Endothelial cell of umbilical vein (primary cell): ENCODE measurements around the gene SYNE1.

ENCODE experiments used
- POLR2AphosphoS5 ChIP-seq: IDR thresholded peaks from 2 replicates; pipeline ENCODE4 v1.6.1; 2012; ENCODE audit warnings: low read depth, mild to moderate bottlenecking, control low read depth, low read length, moderate library complexity; ENCODE audit not compliant: insufficient read depth
- TF ChIP-seq, protein P1 (sequence below): IDR thresholded peaks from 2 replicates; pipeline ENCODE4 v1.6.1; 2011; ENCODE audit not compliant: insufficient read depth, insufficient read length
- TF ChIP-seq, protein P2 (sequence below), 2 donors: IDR thresholded peaks; 1 replicate in 1 of 2; 2 replicates in 1 of 2; pipeline ENCODE4 v1.5.1; 2011; ENCODE audit warnings: low read length in 2 of 2, mild to moderate bottlenecking in 2 of 2, moderate library complexity in 2 of 2, control low read depth in 1 of 2, inconsistent platforms in 1 of 2, low read depth in 1 of 2; ENCODE audit not compliant: insufficient read depth in 1 of 2; ENCODE audit errors: extremely low read depth in 1 of 2

DNA sequence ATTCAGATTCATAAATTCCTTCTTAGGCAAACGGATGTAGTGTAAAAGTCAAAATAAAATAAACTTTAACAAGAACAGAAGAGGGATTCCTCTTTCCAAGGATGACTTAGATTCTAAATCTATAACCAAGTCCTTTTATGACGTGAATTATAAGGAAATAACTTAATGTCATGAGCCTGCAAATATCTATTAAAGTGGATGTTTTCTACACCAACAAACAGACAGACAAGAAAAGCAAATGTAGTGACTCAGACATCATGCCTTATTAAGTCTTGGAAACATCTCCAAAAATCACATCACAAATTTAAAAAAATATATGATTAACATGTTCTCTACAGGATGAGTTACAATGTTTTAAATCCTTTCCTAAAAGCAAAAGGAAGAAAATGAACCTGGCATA, 432.6 kb downstream of the SYNE1 start:
- TF ChIP-seq, protein P1, sequence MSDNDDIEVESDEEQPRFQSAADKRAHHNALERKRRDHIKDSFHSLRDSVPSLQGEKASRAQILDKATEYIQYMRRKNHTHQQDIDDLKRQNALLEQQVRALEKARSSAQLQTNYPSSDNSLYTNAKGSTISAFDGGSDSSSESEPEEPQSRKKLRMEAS = no peak
- no peak for TF ChIP-seq POLR2AphosphoS5
- TF ChIP-seq, protein P2, sequence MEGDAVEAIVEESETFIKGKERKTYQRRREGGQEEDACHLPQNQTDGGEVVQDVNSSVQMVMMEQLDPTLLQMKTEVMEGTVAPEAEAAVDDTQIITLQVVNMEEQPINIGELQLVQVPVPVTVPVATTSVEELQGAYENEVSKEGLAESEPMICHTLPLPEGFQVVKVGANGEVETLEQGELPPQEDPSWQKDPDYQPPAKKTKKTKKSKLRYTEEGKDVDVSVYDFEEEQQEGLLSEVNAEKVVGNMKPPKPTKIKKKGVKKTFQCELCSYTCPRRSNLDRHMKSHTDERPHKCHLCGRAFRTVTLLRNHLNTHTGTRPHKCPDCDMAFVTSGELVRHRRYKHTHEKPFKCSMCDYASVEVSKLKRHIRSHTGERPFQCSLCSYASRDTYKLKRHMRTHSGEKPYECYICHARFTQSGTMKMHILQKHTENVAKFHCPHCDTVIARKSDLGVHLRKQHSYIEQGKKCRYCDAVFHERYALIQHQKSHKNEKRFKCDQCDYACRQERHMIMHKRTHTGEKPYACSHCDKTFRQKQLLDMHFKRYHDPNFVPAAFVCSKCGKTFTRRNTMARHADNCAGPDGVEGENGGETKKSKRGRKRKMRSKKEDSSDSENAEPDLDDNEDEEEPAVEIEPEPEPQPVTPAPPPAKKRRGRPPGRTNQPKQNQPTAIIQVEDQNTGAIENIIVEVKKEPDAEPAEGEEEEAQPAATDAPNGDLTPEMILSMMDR (IDR thresholded peaks at IDR 0.05; ENCODE audit: extremely low read depth in 1 of 2, insufficient read depth in 1 of 2, low read depth in 1 of 2, low read length in 2 of 2) = no peak
